ENCODE results near the gene MKRN1.
"Not testable (repeated sequence)": the region's sequence is repeated elsewhere in the genome, so short reads cannot be mapped to it uniquely, and the experiment has no call there.

MKRN1 gene

DNA sequence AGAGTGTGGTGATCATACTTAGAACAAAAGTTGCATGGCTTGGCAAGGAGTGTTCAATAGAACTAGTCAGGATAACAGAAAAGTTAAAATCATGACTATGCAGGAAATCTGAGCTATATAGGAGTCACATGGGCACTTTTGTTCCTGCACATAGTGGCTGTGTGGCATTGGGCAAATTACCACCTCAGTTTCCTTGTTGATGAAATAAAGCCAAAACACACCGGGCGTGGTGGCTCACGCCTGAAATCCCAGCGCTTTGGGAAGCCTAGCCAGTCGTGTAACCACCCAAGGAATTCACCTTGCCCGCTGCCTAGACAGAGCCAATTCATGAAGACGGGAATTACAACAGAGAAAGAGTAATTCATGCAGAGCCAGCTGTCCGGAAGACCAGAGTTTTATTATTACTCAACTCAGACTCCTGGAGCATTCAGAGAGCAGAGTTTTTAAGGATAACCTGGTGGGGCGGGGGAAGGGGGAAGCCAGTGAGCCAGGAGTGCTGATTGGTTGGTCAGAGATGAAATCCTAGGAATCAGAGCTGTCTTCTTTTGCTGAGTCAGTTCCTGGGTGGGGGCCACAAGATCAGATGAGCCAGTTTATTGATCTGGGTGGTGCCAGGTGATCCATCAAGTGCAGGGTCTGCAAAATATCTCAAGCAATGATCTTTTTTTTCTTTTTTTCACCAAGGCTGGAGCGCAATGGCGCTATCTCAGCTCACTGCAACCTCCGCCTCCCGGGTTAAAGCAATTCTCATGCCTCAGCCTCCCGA lies 6.4 kb upstream of the MKRN1 start:
- no peak for DNase-seq (ENCODE audit: low read depth in 2 of 2)

DNA sequence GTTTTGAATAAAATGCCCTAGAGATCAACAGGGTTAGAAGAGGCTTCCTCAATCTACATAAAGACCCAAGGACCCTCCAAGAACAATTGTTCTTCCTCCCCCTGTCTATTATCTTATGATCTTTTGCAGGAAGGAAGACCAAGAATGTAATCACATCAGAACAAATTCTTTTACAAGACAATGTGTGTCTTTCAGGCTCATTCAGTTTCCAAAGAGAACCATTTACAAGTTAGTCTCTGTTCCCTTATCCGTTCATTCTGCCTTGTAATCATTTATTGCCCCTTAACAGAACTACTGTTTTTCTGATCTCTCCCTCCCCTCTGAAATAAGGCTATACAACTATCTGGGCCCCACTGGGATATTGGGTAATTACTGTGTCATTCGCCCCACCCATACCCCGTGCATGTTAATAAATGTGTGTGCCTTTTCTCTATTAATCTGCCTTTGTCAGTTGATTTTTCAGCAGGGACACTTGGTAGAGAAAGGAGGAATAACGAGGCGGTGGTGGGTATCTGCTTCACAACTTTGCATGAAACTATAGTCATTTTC lies 5.7 kb upstream of the MKRN1 start:
- DNase-seq (ENCODE audit: low read depth in 2 of 2): no peak

DNA sequence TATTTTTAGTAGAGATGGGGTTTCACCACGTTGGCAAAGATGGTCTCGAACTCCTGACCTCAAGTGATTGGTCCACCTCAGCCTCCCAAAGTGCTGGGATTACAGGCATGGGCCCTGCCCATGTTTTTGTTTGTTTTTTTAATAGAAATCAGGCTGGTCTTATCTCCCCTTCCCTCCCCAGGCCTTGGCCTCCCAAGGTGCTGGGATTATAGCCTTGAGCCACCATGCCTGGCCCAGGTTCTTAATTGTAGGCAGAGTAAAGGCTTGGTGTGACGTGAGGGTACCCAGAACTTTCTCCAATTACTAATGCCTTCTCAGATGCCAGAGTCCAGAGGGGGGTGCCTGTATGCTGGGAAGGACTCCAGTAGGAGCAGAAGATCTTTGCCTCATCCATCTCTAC lies 5.2 kb upstream of the MKRN1 start:
- no peak for DNase-seq (ENCODE audit: low read depth in 2 of 2)

DNA sequence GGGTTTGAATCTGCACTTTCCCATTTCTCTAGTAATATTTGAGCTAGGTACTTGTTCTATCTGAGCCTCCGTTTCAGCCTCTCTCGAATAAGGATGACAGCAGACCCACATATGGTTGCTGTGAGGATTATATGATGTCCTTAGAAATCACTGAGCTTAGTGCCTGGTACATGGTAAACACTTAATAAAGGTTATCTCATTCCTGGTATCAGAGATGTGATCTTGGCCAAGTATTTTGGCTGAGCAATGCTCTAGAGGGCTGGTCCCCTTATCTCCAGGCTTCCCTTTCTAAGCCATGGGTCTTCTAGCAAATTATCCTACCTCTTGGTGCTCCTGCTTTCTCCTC lies 407 bp upstream of the MKRN1 start:
- DNase-seq (ENCODE audit: low read depth in 2 of 2): no peak

- no peak for DNase-seq (ENCODE audit: low read depth in 2 of 2)
Observed at GRCh38 chr7:140478246-140479061, 851 bp downstream of the MKRN1 start.

GRCh38 chr7:140476698-140477261 lies 2.5 kb downstream of the MKRN1 start:
- no peak for DNase-seq (ENCODE audit: low read depth in 2 of 2)

DNA sequence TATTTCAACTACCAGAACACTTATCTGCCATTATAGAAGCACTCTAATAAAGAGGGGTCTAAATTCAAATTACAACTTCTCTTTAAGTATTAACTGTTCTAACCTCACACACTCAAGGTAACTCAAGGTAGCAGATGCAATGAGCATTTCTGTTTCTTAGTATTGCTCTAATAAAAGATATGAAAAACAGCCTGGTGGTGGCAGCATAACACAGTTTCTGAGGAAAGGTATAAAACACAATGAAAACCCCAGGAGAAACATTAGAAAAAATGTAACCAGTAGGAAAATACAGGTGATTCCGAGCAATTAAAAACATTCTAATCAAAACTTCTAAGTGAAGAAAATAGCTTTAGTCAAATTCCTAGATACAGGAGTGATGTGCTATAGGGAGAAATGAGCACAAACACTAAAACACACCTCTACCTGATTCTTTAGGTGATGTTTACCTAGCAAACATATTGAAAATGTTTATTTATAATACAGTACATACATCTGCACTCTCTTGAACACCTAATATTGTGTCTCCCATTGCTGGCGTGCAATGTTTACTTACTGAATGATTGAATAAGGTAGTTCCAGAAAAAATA lies 3.5 kb downstream of the MKRN1 start:
- DNase-seq (ENCODE audit: low read depth in 2 of 2): no peak

DNA sequence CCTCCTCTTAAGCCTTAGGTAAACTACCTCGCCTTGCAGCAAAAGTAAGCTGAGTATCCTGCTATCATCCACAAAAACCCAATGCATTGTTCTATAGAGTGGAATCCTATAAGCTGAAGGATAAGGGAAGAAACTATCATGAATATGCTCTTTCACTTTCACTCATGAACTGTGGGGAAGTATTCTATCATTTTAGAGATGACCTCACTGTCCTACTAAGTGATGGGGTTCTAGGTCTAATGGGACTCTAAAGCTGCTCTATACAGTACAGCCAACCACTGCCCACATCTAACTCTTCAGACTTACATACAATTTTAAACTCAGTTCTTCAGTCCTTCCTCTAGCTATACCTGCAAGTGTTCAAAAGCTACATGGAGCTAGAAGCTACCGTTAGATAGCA lies 16.2 kb downstream of the MKRN1 start:
- DNase-seq (ENCODE audit: low read depth in 2 of 2): no peak

DNA sequence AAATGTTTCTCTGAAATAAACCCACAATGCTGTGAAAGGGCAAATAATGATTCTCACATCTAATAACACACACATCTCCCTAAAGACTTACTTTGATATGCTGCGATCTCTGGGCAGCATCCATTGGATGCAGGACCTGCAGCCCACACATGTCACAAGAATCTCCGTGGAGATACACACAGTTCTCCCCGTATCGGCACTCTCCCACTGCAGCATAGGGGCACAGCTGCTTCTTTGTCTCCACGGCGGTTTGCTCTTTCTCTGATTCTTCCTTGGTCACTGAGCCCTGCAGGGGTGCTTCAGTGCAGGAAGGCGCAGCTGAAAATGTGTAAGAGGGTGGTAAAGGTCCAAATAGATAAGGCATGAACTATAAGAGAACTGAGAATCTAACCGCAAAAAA lies 20.4 kb downstream of the MKRN1 start:
- DNase-seq (ENCODE audit: low read depth in 2 of 2): no peak

GRCh38 chr7:140458201-140458600 lies 21.1 kb downstream of the MKRN1 start:
- no peak for DNase-seq (ENCODE audit: low read depth in 2 of 2)

- no peak for DNase-seq (ENCODE audit: low read depth in 2 of 2)
Observed at GRCh38 chr7:140456551-140457051, 22.7 kb downstream of the MKRN1 start.

DNA sequence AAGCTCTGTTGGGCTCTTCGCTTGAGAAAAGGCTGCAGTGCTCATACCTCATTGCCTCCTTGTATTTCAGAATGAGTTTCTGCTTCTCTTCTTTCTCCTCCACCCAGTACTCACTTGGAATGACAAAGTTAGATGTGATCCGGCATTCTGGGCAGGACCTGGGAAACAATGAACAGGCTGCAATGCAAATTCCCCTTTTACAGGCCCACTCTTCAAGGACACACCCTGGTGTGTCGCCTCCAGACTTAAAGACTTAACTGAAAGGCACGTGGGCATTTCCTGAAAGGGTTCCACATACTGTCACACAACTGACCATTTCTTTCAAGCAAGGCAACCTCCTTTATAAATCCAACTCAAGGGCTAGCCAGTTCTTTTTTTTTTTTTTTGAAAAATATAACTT lies 23.6 kb downstream of the MKRN1 start:
- no peak for DNase-seq (ENCODE audit: low read depth in 2 of 2)

DNA sequence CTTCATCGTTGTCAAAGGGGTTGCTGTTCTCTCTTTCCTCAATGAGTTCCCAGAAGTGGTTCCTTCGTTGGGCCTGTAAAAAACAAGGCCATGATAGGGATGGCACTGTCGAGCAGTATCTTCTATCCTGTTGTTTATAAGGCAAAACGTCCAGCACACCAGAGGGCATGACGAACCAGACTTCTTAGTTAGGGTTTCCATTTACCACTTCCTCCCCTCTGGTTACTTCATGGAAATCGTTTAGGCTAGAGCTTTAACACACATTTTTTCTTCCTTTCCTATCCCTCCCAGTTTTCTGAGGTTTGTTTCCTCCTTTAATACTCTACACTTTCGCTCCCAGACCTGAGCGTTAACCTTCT lies 24.7 kb downstream of the MKRN1 start:
- no peak for DNase-seq (ENCODE audit: low read depth in 2 of 2)

DNA sequence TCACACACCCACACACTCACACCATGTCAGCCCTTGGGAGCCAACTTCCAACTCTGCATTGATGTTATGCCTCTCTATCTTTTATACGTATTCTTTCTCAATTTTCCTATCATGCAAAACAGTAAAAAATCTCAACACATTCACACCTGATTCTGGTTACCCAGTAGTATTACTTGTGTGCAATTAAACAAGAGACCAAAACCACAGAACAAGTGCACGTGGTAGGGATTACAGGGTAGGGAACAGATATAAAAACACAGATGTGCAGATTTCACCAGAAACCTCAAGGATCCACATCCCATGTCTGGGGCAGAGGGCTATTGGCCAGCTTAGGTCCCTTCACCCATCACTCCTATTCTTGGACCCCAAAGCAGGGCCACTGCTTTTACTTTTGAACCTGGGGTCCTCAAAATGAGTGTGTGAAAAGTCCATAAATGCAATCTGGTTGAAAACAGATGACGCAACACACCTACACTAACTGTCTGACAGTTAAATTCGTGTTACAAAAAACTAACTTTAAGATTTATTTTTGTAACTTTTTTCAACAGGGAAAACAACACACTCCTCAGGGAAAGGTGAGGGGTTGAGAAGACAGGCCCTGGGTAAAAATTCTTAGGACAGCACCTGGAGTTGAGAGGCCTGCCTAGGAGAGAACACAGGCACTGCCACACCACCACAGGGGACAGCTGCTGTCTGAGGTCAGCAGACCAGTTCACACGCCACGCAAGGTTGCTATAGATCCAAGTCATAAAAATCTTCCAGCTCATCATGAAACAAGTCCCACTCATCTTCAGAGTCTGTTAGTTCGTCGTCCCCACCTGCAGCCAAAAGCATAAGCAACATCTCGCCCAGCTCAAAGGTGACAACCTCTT lies 25.3 kb downstream of the MKRN1 start:
- DNase-seq (ENCODE audit: low read depth in 2 of 2): not testable (repeated sequence)

DNA sequence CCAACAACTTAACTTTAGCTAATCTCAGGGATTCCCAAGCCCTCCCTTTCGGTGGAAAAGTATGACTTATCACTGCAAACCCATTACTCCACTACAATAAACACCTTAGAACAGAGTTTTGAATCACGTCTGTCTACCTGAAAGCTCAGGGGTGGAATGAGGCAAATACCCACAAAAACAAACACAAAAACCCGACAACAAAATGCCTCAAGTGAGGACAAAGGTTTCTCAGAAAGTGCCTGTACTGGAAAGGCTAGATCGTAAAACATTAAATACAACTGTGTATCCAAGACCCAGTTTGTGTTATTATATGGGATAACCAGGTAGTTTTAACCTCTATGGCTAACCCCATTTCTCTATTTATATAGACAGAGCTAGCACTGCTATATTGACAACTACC lies 26.0 kb downstream of the MKRN1 start:
- DNase-seq (ENCODE audit: low read depth in 2 of 2): no peak

- no peak for DNase-seq (ENCODE audit: low read depth in 2 of 2)
Observed at GRCh38 chr7:140451716-140452115, 27.6 kb downstream of the MKRN1 start.

DNA sequence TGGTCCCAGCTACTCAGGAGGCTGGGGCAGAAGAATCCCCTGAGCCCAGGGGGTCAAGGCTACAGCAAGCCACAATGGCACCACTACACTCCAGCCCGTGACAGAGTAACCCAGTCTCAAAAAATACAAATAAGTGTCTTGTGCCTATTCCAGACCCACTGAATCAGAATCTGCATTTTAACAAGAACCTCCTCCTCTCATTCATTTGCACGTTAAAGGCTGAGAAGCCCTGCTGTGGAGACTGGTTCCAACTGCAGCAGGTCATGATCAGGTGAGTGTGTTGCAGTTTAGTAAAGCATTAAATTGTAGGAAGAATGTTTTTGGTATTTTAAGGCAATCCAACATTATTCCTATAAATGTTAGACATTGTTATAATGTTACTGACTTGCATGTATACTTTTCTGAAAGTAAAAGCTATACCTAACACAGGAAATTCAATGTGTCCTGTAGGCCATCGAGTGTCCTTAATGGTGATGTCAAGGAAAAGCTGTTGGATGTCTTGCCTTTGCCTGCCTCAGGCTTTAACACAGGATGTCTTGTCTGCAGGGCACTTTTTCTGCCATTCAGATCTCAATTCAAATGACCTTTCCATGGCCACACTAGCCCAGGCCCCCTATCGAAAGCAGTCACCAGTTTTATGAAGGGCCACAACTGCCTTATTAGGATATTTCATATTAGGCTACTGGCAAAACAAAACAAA lies 30.4 kb downstream of the MKRN1 start:
- no peak for DNase-seq (ENCODE audit: low read depth in 2 of 2)

GRCh38 chr7:140447841-140448240 lies 31.5 kb downstream of the MKRN1 start:
- DNase-seq (ENCODE audit: low read depth in 2 of 2): no peak

DNA sequence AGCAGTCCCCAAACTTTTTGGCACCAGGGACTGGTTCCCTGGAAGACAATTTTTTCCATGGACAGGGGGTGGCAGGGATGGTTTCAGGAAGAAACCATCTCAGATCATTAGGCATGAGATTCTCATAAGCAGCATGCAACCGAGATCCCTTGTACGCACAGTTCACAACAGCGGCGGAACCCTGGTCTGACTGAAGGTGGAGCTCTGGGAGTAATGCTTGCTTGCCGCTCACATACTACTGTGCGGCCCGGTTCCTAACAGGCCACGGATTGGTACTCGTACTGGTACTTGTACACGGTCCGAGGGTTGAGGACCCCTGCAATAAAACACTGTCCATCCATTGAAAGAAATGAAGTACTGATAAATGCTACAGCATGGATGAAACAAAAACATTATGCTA lies 32.8 kb downstream of the MKRN1 start:
- DNase-seq (ENCODE audit: low read depth in 2 of 2): no peak

DNA sequence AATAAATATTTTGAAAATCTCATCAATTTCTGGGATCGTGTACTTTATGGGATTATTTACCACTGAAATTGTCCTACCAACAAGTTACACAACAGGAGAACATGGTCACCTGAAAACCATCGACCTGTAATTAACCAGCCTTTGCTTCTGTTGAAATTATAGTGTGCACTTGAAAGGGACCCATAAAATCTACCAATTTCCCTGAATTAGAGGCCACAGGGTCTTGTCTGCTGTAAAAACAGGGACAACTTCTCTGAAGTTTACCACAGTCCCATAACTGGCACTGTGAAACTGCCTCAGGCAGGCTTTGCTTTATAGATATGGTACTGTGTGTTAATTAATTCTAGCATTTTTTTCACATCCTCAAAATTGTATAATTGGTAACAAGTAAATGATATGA lies 37.8 kb downstream of the MKRN1 start:
- no peak for DNase-seq (ENCODE audit: low read depth in 2 of 2)

DNA sequence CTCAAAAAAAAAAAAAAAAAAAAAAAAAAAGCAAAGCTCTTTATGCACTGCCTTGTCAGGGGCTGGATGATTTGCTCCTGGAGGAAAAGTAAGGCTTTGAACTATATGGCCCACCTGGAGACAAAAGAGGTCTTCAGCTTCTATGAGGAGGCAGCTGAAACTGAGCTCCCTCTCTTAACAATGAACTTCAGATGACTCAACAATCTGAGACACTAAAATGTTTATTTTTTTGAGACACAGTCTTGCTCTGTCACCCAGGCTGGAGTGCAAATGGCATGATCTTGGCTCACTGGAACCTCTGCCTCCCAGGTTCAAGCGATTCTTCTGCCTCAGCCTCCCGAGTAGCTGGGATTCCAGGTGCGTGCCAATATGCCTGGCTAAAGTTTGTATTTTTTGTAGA lies 38.7 kb downstream of the MKRN1 start:
- no peak for DNase-seq (ENCODE audit: low read depth in 2 of 2)
